NOMO-1 (cell line): ENCODE data around the gene ABR.
A peak's percentile ranks its signal among the peaks of the same experiment; 100 is the strongest.
"Not testable (repeated sequence)": the region's sequence is repeated elsewhere in the genome, so short reads cannot be mapped to it uniquely, and the experiment has no call there.

Experiments
- DNase-seq, 2 experiments: peaks; one replicate each; lab custom pipeline; 2025; ENCODE audit not compliant: unreplicated experiment in 2 of 2; lab: John Stamatoyannopoulos, UW

ABR gene

DNA sequence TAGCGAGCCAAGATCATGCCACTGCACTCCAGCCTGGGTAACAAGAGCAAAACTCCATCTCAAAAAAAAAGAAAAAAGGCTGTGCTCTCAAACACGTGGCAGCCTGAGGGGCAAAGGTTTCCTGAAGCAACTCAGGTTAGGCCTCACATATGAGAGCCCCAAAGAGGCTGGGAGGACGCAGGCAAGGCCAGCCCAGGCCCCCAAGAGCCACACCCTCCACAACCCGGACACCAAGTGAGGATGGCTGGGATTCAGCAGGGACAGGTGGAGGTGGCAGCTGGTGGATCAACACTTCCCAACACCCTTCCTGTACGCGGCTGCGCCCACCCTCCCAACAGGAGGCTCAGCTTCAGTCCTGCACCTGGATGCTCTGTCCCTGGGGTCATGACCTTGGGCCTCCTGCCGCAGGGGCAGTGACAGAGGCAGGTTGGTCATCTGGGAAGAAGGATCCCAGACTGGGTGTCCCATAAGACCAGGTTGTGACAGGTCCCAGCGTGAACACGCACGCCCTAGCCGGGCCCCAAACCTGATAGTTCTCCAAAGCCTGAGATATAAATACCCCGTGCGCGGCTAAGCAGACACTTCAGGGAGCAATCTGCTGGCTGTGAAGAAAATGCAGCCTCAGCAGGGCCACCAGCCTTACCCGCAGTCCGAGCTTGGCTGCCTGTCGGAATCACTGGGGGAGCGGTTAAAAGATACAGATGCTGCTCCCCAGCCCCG lies 104.7 kb downstream of the ABR start:
- DNase-seq = no peak

DNA sequence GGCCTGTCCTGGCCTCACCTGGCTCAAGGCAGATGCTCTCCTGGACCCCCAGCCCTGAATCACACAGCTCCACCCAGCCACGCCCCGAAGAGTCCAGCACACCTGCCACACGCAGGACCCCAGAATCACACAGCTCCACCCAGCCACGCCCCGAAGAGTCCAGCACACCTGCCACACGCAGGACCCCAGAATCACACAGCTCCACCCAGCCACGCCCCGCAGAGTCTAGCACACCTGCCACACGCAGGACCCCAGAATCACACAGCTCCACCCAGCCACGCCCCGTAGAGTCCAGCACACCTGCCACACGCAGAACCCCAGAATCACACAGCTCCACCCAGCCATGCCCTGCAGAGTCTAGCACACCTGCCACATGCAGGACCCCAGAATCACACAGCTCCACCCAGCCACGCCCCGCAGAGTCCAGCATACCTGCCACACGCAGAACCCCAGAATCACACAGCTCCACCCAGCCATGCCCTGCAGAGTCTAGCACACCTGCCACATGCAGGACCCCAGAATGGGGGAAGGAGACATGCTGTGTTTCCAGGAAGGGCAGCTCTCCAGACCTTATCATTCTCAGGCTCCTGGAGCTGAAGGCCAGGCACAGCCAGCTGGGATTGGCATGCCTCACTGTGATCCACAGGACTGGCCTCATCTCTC lies 105.7 kb downstream of the ABR start:
- DNase-seq = not testable (repeated sequence)

DNA sequence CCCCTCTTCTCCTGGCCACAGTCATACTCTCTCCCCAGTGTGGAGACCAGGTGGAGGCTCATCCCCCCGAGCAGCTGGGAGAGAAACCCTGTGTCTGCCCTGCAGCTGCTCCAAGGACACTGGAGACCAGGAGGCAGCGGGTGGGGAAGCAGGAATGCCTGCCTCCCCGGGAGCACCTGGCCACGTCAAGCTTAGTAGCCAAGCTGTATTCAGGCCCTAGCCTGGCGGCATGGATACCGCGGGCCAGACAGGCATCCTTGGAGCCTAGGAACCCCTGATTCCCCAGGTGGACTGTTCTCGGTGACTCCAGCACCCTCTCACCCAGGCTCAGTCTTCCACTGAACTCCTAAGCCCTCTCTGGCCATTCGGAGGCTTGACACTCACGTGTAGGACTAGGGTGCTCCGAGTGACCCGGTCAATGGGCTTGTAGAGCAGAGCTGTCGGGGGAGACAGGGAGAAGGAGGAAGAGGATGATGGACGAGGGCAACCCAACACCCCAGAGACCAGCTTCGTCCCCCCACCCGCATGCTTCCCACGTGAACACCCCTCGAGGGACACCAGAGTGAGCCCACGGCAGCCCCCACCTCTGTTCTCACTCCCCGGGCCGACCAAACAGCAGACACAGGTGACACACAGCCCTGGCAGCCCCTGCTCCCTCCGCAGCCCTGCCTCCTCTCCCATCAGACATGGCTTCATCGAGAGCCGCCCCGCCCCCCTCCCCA lies 106.4 kb downstream of the ABR start:
- no peak for DNase-seq

DNA sequence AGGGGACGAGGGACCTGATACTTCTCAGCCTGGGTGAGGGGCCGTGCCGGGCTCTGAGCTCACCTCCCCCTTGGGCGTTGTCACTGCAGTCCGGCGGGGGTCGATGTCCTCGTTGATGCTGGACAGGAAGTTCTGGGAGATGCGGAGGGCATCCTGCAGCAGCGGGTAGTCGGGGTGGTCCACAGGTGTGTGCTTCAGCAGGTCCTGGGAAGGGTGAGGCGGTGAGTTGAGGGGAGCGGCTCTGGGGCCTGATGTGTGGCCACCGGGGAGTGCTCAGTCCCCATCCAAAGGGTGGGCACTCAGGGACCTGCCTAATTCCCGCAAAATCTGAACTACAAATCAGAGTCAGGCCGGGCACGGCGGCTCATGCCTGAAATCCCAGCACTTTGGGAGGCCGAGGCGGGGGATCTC lies 107.2 kb downstream of the ABR start:
- no peak for DNase-seq

GRCh38 chr17:1071103-1071825 lies 108.5 kb downstream of the ABR start:
- no peak for DNase-seq

GRCh38 chr17:1070411-1070810 lies 109.4 kb downstream of the ABR start:
- DNase-seq = no peak

- DNase-seq = no peak
Observed at GRCh38 chr17:1069847-1070246, 109.9 kb downstream of the ABR start.

DNA sequence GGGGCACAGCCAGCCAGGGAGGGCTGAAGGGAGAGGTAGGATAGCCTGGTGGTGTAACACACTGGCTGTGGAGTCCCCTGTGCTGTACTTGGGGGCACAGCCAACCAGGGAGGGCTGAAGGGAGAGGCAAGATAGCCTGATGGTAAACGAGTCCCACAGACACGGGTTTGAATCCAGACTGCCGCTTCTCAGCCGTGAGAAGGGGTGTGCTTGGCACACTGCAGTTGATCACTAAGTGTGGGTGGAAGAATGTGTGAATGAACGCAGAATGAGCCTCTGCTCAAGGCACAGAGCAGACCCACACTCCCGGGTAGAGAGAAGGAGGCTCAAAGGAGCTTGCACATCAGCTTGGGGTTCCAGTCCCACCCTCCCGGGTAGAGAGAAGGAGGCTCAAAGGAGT lies 111.4 kb downstream of the ABR start:
- DNase-seq = no peak

- no peak for DNase-seq
Observed at GRCh38 chr17:1067282-1067956, 112.4 kb downstream of the ABR start.

DNA sequence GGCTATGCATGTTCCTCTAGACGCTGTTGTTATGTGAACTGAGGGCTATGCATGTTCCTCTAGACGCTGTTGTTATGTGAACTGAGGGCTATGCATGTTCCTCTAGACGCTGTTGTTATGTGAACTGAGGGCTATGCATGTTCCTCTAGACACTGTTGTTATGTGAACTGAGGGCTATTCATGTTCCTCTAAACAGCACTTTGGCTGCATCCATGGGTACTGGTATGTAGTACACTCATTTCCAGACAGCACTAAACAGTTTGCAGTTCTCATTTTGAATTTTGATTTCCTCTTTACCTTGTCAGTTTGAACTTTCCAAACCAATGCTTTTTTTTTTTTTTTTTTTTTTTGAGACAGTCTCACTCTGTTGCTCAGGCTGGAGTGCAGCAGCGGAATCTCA lies 114.4 kb downstream of the ABR start:
- DNase-seq = not testable (repeated sequence)

- DNase-seq = peak in 1 of 2 experiments; percentile 2
Observed at GRCh38 chr17:1060991-1061390, 118.8 kb downstream of the ABR start.

DNA sequence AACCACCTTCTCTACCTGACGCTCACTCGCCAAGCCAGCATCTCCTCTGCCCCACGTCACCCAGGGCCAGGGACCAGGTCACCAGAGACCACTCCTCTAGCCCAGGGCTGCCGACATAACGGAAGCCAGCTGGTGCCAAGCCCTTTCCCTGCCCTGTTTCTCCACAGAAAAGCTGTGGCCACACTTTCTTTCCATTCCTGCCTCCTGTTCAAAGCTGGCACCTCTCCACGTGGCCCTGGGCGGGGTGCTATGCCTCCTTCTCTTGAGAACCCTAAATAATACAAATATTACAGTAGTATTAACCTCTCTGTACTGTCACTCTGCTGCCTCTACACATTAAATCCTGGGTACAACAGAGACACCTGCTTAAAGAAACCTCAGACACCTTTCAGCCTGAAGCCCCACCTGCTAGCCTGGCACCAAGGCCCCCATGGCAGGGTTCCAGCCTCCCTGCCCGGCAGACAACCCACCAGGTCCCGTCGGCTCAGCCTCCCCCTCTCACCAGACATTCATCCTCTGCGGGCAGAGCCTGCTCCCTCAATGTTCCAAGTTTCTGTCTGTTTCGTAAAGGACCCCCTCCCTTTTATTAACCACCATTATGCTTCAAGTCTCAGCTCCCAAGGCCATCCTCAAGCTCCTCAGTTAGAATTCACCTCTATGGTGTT lies 120.5 kb downstream of the ABR start:
- DNase-seq = no peak

DNA sequence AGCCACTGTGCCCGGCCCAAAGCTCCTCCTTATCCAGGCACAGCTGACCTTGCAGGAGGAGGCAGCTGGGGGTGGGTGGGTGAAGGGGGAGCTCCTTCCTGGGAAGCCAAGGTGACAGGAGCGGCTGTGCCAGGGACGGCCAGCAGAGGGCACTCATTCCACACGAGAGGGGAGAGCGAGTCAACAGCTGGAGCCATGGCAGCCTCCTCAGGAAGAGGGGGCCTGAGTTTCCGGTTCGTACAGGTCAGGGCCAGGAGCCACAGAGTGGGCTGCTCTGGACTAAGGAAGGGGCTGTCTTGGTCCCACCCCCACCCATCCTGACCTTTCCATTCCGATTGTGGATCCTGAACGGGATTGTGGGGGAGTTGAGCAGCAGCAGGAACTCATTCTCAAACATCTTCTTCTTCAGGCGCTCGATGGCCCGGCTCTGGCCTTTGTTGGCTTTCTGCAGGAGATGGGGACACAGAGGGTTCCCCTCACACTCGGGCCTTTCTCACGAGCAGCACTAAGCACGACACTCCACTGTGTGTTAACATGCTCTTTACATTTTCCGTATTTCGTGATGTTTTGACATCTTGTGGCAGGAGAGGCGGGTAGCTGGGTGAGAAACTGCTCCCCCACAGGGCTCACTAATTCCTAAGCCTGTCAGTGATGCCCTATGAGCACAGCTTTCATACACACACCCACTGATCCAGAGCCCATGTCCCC lies 121.2 kb downstream of the ABR start:
- peak; percentile 17 to 36 for DNase-seq

- DNase-seq = no peak
Observed at GRCh38 chr17:1056761-1057160, 123.0 kb downstream of the ABR start.

GRCh38 chr17:1055751-1056645 lies 123.8 kb downstream of the ABR start:
- peak in 1 of 2 experiments; percentile 2 for DNase-seq

GRCh38 chr17:1055231-1055630 lies 124.5 kb downstream of the ABR start:
- DNase-seq = no peak

DNA sequence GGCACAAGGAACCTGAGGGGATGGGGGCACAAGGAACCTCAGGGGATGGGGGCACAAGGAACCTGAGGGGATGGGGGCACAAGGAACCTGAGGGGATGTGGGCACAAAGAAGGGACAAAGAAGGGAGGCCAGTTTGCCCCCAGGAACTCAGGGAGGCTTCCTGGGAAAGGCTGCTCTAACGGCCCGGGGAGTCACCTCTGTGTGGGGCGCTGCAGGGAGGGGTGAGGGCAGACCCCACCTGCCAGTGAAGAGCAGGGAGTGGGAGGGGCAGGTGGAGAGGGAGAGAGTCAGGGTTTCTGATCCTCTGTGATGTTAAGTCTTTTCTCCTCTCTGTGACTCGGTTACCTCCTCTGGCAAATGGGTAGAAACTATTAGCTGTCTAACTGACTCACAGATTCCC lies 125.1 kb downstream of the ABR start:
- no peak for DNase-seq

GRCh38 chr17:1053661-1054360 lies 126.0 kb downstream of the ABR start:
- DNase-seq = no peak
